Raji (cell line): ENCODE data around the gene LMOD3.

ENCODE experiments used
- POLR2A ChIP-seq: IDR thresholded peaks from 2 replicates; pipeline ENCODE4 v1.6.1; 2011; ENCODE audit warnings: low read depth, low read length, control low read depth; ENCODE audit not compliant: insufficient read depth

LMOD3 gene

DNA sequence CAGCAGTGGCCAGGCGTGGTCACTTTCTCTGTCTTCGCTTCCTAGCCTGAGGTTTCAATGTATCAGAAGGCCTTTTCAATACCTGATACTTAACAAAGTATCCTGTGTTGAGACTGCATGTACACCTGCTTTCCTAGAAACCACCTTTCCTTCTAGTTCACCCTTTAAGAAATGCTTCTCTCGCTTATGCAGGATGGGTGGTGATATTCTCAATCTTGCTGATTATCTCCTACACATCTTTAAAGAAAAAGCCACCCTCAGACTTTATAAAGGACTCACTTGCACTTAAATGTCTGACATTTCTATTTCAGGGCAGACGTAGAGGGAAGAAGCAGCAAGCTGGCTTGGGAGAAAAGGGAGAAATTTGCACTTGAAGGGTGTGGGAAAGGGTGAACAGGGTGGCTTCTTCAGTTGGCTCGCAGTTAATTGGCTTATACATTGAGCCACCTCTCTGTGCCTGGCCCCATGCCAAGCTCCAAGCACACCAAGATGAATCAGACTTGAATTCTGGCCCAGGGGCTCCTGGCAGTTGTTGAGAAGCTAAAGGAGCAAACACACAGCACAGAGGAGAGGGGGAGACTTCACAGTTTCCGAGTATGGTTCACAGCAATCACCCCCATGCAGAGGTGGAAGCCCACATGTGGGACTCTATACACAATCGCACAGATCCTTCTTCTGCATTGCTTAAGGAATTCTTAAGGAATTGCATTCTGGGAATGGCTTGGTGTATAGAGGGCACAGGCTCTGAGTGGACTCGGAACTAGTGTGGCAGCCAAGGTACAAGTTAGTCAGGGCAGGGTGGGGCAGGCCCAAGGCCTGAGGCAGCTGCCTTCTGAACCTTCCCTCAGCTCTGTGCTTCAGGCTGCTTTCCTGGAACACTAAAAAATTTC is 36.3 kb downstream of the LMOD3 start:
- TF ChIP-seq POLR2A = no peak

GRCh38 chr3:69085168-69085832 is 37.1 kb downstream of the LMOD3 start:
- TF ChIP-seq POLR2A = no peak

- TF ChIP-seq POLR2A = peak; percentile 25; the same call in 1 of the 2 replicates
Measured at GRCh38 chr3:69084326-69085167, 37.8 kb downstream of the LMOD3 start, which contains the start of gene ARL6IP5. Gene ARL6IP5, plus strand, starts transcription at chr3:69084937. Its CDS starts 111 bp downstream, at chr3:69085048.

DNA sequence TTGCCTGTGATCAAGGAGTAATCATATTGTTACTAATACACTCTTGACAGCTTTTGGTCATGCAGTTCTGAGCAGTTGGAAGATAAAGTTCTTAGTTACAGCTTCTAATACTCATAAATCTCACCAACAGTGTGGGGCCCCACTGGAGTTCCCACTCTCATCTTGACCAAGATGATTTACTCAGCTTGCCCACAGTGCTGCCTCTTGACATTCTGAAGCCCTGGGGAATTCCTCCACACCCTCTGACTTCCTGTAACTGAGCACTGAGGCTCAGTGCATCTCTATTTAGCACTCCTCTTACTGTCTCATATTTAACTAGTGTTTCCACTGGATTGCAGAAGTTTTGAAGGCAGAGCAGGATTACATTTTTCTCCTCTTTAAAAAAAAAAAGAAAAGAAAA is 39.6 kb downstream of the LMOD3 start:
- TF ChIP-seq POLR2A = 0 out of 2 replicates have a peak, but pooled peaks have one; percentile 25

- TF ChIP-seq POLR2A = no peak
Measured at GRCh38 chr3:69082361-69082760, 40.0 kb downstream of the LMOD3 start.

GRCh38 chr3:69081583-69082262 is 40.7 kb downstream of the LMOD3 start:
- TF ChIP-seq POLR2A = no peak

- peak; percentile 82 for TF ChIP-seq POLR2A
Measured at GRCh38 chr3:69080233-69080920, 42.0 kb downstream of the LMOD3 start, which contains the start of gene UBA3. Gene UBA3, minus strand, starts transcription at chr3:69080365. Its CDS starts 12 bp downstream, at chr3:69080353.

- TF ChIP-seq POLR2A = 0 out of 2 replicates have a peak, but pooled peaks have one; percentile 26
Measured at GRCh38 chr3:69079269-69080159, 42.9 kb downstream of the LMOD3 start.

DNA sequence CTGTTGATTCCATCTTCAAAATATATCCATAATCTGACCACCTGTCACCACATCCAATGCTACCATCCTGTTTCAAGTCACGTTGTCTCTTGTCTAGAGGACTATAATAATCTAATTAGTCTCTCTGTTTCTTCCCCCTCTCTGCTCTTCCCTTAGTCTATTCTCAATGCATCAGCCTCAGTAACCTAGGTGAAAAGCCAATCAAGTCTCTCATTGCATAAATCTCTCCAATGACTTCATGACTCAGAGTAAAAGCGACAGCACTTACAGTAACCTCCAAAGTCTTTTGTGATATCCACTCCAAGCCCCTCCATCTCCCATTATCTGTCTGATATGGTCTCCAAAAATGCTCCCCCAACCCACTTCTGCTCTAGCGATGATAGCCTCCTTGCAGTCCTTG is 49.5 kb downstream of the LMOD3 start:
- TF ChIP-seq POLR2A = no peak

GRCh38 chr3:69066121-69066520 is 56.3 kb downstream of the LMOD3 start:
- TF ChIP-seq POLR2A = no peak

GRCh38 chr3:69065318-69065964 is 57.0 kb downstream of the LMOD3 start:
- TF ChIP-seq POLR2A = no peak

DNA sequence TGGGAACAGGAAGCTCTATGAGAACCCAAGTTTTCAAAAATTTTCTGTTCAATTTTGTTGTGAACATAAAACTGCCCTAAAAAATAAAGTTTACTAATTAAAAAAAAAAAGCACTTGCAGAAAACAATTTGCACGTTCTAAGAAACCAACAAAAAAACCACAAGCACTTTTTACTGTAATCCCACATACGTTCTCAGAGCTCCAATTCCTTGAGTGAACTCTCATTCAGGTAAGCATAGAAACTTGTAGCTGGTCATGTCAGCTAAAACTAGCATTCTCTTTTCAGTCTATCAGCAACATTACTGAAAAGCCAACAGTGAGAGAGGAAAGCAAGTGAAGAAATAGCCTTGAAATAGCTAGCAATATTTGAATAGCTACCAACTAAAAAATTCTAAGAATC is 58.8 kb downstream of the LMOD3 start:
- no peak for TF ChIP-seq POLR2A

- TF ChIP-seq POLR2A = no peak
Measured at GRCh38 chr3:69059688-69060087, 62.7 kb downstream of the LMOD3 start.

- no peak for TF ChIP-seq POLR2A
Measured at GRCh38 chr3:69058947-69059224, 63.5 kb downstream of the LMOD3 start.
